HepG2 (cell line): ENCODE results near the gene B3GNT9. TPM values are rescaled to one million over a fixed set of nuclear protein-coding genes. Genes with fewer than 3 reads are reported as not detected.

ENCODE experiments used
- CBFB ChIP-seq: sonication (generic); formaldehyde crosslinking; IDR thresholded peaks from 2 replicates; pipeline ENCODE4 v1.4.0; 2020; ENCODE audit warnings: missing genetic modification reagents
- DDIT3 ChIP-seq: sonication (generic); formaldehyde crosslinking; IDR thresholded peaks from 2 replicates; pipeline ENCODE4 v1.4.0; 2020; ENCODE audit warnings: mild to moderate bottlenecking, missing genetic modification reagents
- DNMT3B ChIP-seq: conservative IDR thresholded peaks from 2 replicates; pipeline ENCODE4 v1.6.1; 2016; ENCODE audit warnings: missing biosample characterization, control low read depth
- ERF ChIP-seq: IDR thresholded peaks from 2 replicates; pipeline ENCODE4 v1.6.1; 2018; ENCODE audit warnings: missing biosample characterization, missing genetic modification reagents
- HHEX ChIP-seq: IDR thresholded peaks from 2 replicates; pipeline ENCODE4 v1.6.1; 2016; ENCODE audit warnings: control low read depth
- HOXD1 ChIP-seq: sonication (generic); formaldehyde crosslinking; IDR thresholded peaks from 2 replicates; pipeline ENCODE4 v1.5.0; 2020; ENCODE audit warnings: missing genetic modification reagents
- KMT2B ChIP-seq: IDR thresholded peaks from 2 replicates; pipeline ENCODE4 v1.6.1; 2016; ENCODE audit warnings: missing genetic modification reagents, missing compliant biosample characterization
- MAF1 ChIP-seq: sonication (generic); formaldehyde crosslinking; IDR thresholded peaks from 2 replicates; pipeline ENCODE4 v1.5.0; 2020; ENCODE audit warnings: missing genetic modification reagents, borderline replicate concordance
- PATZ1 ChIP-seq: sonication (generic); formaldehyde crosslinking; IDR thresholded peaks from 2 replicates; pipeline ENCODE4 v1.4.0; 2020; ENCODE audit warnings: missing genetic modification reagents
- PHB2 ChIP-seq: fragments of 450-650 bp; IDR thresholded peaks from 2 replicates; pipeline ENCODE4 v1.6.1; 2018; ENCODE audit not compliant: partially characterized antibody
- PITX1 ChIP-seq: sonication (generic); formaldehyde crosslinking; IDR thresholded peaks from 2 replicates; pipeline ENCODE4 v1.5.1; 2020; ENCODE audit warnings: mild to moderate bottlenecking, missing genetic modification reagents
- SMARCE1 ChIP-seq: fragments of 450-650 bp; IDR thresholded peaks from 2 replicates; pipeline ENCODE4 v1.6.1; 2017; ENCODE audit warnings: borderline replicate concordance
- TAF1 ChIP-seq: sonication (generic); formaldehyde crosslinking; IDR thresholded peaks from 2 replicates; pipeline ENCODE4 v1.4.0; 2020; ENCODE audit warnings: missing genetic modification reagents
- TIGD3 ChIP-seq: sonication (generic); formaldehyde crosslinking; IDR thresholded peaks from 2 replicates; pipeline ENCODE4 v1.5.1; 2020; ENCODE audit warnings: mild to moderate bottlenecking, missing genetic modification reagents, borderline replicate concordance
- ZKSCAN5 ChIP-seq: sonication (generic); formaldehyde crosslinking; IDR thresholded peaks from 2 replicates; pipeline ENCODE4 v1.5.1; 2020; ENCODE audit warnings: mild to moderate bottlenecking, missing genetic modification reagents
- ZNF205 ChIP-seq: IDR thresholded peaks from 2 replicates; pipeline ENCODE4 v1.6.1; 2018; ENCODE audit warnings: missing biosample characterization, missing genetic modification reagents
- ZNF546 ChIP-seq: sonication (generic); formaldehyde crosslinking; conservative IDR thresholded peaks from 2 replicates; pipeline ENCODE4 v1.8.1; 2023; ENCODE audit warnings: mild to moderate bottlenecking, missing genetic modification reagents
- ZNF775 ChIP-seq: sonication (generic); formaldehyde crosslinking; IDR thresholded peaks from 2 replicates; pipeline ENCODE4 v1.4.0; 2020; ENCODE audit warnings: missing genetic modification reagents, mild to moderate bottlenecking, moderate library complexity, borderline replicate concordance
- ZNF83 ChIP-seq: sonication (generic); formaldehyde crosslinking; IDR thresholded peaks from 2 replicates; pipeline ENCODE4 v1.4.0; 2020; ENCODE audit warnings: missing genetic modification reagents, mild to moderate bottlenecking, borderline replicate concordance
- polyA plus RNA-seq, 8 experiments: library from polyadenylated mRNA; depleted of rRNA in 3 of 8; stranded (reverse) in 7 of 8; unstranded in 1 of 8; fragments of >200 nt; fragmentation: Illumina TruSeq in 4 of 8; extraction: Trizol in 4 of 8; gene quantifications; 2 replicates each; pipeline versions ENCODE4 v1.2.1 to v1.2.3, GENCODE V29; 2011 to 2016; ENCODE audit warnings: low read depth in 4 of 8, missing spikeins in 1 of 8, mixed read lengths in 1 of 8; ENCODE audit not compliant: insufficient read depth in 1 of 8
- total RNA-seq, 5 experiments: library from RNA; depleted of rRNA; stranded (reverse); fragments of >200 nt; fragmentation: Illumina TruSeq; extraction: Trizol; gene quantifications; 2 replicates each; pipeline ENCODE4 v1.2.3, GENCODE V29; 2016; ENCODE audit warnings: low read depth in 1 of 5
- TF ChIP-seq, protein P1 (sequence below): sonication (generic); formaldehyde crosslinking; IDR thresholded peaks from 2 replicates; pipeline ENCODE4 v1.8.0; 2022; ENCODE audit warnings: mild to moderate bottlenecking, missing genetic modification reagents, moderate library complexity
- TF ChIP-seq, protein P2 (sequence below): sonication (generic); formaldehyde crosslinking; IDR thresholded peaks from 2 replicates; pipeline ENCODE4 v1.8.0; 2022; ENCODE audit warnings: missing genetic modification reagents, mild to moderate bottlenecking, inconsistent platforms, borderline replicate concordance
- TF ChIP-seq, protein P3 (sequence below): sonication (generic); formaldehyde crosslinking; IDR thresholded peaks from 2 replicates; pipeline ENCODE4 v1.5.0; 2020; ENCODE audit warnings: missing genetic modification reagents

The B3GNT9 gene
- total and polyA plus RNA-seq, 2 of the 13 experiments (the other 11 are each of a cell fraction or from before 2014, with no cell fraction given): 1.5 to 3.1 TPM

- TF ChIP-seq CBFB (CRISPR knock-in tag) (peak; percentile 58), MAF1 (CRISPR knock-in tag) (peak; percentile 77; the same call in 1 of the 2 replicates), ZNF775 (CRISPR knock-in tag) (0 out of 2 replicates have a peak, but pooled peaks have one; percentile 25), ZKSCAN5 (no peak), TIGD3 (CRISPR knock-in tag) (no peak), PATZ1 (CRISPR knock-in tag) (no peak), SMARCE1 (no peak), HHEX (no peak), KMT2B (no peak), TAF1 (CRISPR knock-in tag) (no peak), ERF (peak; percentile 34; the same call in 1 of the 2 replicates), ZNF83 (CRISPR knock-in tag) (no peak), PITX1 (CRISPR knock-in tag) (0 out of 2 replicates have a peak, but pooled peaks have one; percentile 34), ZNF205 (CRISPR knock-in tag) (no peak), DDIT3 (CRISPR knock-in tag) (no peak), HOXD1 (CRISPR knock-in tag) (no peak; the same call in 1 of the 2 replicates), ZNF546 (CRISPR knock-in tag) (0 out of 2 replicates have a peak, but pooled peaks have one; percentile 41), DNMT3B (CRISPR knock-in tag) (no peak), PHB2 (no peak)
- TF ChIP-seq, protein P1, sequence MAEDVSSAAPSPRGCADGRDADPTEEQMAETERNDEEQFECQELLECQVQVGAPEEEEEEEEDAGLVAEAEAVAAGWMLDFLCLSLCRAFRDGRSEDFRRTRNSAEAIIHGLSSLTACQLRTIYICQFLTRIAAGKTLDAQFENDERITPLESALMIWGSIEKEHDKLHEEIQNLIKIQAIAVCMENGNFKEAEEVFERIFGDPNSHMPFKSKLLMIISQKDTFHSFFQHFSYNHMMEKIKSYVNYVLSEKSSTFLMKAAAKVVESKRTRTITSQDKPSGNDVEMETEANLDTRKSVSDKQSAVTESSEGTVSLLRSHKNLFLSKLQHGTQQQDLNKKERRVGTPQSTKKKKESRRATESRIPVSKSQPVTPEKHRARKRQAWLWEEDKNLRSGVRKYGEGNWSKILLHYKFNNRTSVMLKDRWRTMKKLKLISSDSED (CRISPR knock-in tag): no peak
- TF ChIP-seq, protein P2, sequence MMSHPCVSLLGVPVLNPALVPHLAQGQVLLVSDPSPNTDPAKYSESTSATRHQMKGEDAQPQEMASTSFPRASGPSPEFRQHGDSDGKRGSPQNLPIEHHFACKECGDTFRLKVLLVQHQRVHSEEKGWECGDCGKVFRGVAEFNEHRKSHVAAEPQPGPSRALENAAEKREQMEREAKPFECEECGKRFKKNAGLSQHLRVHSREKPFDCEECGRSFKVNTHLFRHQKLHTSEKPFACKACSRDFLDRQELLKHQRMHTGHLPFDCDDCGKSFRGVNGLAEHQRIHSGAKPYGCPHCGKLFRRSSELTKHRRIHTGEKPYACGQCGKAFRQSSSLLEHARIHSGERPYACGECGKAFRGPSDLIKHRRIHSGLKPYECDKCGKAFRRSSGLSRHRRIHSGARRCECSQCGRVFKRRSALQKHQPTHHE (CRISPR knock-in tag): peak; percentile 66; the same call in 1 of the 2 replicates
- TF ChIP-seq, protein P3, sequence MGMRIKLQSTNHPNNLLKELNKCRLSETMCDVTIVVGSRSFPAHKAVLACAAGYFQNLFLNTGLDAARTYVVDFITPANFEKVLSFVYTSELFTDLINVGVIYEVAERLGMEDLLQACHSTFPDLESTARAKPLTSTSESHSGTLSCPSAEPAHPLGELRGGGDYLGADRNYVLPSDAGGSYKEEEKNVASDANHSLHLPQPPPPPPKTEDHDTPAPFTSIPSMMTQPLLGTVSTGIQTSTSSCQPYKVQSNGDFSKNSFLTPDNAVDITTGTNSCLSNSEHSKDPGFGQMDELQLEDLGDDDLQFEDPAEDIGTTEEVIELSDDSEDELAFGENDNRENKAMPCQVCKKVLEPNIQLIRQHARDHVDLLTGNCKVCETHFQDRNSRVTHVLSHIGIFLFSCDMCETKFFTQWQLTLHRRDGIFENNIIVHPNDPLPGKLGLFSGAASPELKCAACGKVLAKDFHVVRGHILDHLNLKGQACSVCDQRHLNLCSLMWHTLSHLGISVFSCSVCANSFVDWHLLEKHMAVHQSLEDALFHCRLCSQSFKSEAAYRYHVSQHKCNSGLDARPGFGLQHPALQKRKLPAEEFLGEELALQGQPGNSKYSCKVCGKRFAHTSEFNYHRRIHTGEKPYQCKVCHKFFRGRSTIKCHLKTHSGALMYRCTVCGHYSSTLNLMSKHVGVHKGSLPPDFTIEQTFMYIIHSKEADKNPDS (CRISPR knock-in tag): no peak
Measured at GRCh38 chr16:67155295-67156142, 4.7 kb upstream of the B3GNT9 start (continued).
